Measurements from ENCODE around the gene TSPAN17.

Gene TSPAN17

DNA sequence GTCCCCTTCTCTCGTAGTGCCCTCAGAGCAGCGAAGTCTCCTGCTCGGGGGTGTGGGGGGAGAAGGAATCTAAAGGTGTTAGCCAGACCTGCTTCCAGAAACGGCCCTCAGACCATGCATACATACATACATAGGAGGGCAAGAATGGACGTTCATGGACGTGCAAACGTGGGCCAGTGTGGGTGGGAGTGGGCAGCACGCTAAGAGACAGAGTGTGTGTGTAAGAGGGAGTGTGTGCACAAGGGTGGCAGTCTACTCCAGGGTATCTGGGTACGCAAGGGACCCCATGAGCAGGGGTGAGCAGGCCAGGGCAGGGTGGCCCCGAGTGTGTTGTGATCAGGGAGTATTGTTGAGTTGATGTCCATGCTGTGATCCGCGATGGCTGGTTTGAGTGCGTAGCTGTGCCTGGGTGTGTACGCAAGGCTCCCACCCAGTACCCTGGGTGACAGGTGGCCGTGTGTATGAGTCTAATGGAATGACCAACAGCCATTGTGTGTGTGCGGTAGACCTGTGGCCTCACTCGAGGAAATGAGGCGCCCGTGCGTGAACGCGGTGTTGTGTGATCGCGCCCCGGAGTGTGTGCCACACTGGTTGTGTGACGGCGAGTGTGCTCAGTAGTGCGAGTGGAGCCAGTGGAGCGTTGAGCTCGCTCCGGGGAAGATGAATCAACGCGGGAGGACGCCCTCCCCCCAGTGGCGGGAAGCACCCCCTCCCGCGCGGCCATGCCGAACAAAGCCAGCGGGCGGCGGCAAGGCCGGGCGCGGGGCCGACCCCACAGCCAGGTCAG lies 38.2 kb upstream of the TSPAN17 start:
- no peak for DNase-seq (ENCODE audit: low spot score)
- TF ChIP-seq, protein P1, sequence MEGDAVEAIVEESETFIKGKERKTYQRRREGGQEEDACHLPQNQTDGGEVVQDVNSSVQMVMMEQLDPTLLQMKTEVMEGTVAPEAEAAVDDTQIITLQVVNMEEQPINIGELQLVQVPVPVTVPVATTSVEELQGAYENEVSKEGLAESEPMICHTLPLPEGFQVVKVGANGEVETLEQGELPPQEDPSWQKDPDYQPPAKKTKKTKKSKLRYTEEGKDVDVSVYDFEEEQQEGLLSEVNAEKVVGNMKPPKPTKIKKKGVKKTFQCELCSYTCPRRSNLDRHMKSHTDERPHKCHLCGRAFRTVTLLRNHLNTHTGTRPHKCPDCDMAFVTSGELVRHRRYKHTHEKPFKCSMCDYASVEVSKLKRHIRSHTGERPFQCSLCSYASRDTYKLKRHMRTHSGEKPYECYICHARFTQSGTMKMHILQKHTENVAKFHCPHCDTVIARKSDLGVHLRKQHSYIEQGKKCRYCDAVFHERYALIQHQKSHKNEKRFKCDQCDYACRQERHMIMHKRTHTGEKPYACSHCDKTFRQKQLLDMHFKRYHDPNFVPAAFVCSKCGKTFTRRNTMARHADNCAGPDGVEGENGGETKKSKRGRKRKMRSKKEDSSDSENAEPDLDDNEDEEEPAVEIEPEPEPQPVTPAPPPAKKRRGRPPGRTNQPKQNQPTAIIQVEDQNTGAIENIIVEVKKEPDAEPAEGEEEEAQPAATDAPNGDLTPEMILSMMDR (IDR thresholded peaks at IDR 0.05; ENCODE audit: extremely low read depth, missing control alignments) = no peak

DNA sequence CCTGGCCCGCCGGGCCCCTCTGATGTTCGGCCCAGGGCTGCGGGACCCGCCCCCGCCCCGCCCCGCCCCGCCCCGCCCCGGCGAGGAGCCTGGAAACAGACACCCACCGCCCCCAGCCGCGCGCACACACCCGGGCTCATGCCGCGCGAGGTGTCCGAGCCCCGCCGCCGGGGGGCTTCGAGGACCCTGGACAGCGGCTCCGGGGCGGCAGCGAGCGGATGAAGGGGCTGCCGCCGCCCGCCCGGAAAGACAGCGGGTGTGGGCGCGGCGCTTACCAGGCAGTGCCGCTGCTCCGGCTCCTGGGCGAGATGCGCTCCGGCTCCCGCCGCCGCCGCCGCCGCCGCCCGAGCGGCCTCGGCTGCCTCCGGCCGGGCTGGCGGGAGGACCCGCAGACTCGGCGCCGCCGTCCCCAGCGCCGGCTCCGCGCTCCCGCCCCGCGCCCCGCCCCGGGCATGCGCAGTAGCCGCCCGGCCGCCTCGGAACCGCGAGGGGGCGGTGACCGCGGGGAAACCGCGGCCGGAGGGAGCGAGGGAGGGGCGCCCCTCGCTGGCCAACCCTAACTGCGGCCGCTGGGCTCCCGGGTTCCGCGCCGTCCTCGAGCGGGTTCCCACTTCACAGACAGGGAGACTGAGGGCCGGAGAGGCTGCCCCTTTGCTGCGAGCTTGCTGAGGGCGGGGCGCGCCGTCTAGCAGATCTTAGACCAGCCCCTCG lies 37.4 kb upstream of the TSPAN17 start, which contains the start of gene GPRIN1:
Gene GPRIN1, minus strand, starts transcription at position 433 of the 711 bp plus-strand sequence. CDS start 10,322 bp downstream, outside the sequence.
- peak; percentile 99 for DNase-seq (ENCODE audit: low spot score)
- TF ChIP-seq, protein P1 (IDR thresholded peaks at IDR 0.05; ENCODE audit: extremely low read depth, missing control alignments) = peak; percentile 29

DNA sequence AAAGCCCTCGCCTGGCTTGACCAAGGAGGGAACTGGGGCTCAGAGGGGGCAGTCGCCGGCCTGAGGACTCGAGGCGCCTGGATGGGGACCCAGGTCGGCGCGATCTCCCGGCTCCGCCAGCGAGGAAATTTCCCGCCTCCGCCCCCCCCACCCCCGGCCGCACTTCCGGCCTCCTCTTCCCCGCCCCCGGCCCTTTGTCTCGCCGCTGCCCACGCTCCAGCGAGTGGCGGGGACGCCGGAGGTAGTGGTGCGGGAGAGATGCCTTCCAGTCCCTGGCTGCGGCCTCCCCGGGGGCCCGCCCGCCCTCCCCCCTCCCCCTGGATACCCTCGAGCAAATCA lies 36.9 kb upstream of the TSPAN17 start:
- no peak for DNase-seq (ENCODE audit: low spot score)
- TF ChIP-seq, protein P1 (IDR thresholded peaks at IDR 0.05; ENCODE audit: extremely low read depth, missing control alignments) = no peak

DNA sequence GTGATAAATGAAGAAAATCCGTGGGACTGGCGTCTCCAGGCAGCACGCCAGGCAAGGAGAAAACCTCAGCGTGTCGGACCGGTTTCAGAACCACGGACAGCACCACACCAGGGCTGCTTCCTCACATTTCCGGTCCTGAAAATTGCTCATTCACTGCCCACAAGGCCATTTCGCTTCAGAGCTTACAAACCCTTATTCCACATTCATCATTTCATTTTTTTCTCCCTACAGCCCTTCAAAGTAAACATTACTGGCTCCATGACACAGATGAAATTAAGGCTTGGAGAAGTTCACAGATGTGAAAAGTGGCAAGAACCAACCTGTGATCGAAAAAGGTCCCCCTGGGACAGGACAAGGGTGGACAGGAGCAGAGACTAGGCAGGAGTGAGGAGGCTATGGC lies 35.8 kb upstream of the TSPAN17 start:
- DNase-seq (ENCODE audit: low spot score) = peak; percentile 68
- TF ChIP-seq, protein P1 (IDR thresholded peaks at IDR 0.05; ENCODE audit: extremely low read depth, missing control alignments) = no peak

DNA sequence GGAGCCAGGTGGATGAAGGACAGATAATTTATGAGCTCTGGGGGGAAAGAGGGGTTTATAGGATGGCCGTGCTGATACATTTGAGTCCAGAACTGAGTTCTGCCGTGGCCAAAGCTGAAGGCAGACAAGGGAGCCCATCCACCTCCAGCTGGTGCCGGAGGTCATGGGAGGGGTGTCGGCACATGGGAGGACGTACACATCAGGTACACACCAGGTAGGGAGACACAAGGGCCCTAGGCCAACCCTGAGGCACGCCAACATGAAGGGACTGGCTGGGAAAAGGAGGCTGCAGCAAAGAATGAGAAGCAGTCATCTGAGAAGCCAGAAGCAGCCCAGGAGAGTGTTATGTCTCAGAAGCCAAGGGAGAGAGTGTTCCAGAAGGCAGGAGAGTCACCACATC lies 35.3 kb upstream of the TSPAN17 start:
- TF ChIP-seq, protein P1 (IDR thresholded peaks at IDR 0.05; ENCODE audit: extremely low read depth, missing control alignments) = no peak
- DNase-seq (ENCODE audit: low spot score) = no peak

DNA sequence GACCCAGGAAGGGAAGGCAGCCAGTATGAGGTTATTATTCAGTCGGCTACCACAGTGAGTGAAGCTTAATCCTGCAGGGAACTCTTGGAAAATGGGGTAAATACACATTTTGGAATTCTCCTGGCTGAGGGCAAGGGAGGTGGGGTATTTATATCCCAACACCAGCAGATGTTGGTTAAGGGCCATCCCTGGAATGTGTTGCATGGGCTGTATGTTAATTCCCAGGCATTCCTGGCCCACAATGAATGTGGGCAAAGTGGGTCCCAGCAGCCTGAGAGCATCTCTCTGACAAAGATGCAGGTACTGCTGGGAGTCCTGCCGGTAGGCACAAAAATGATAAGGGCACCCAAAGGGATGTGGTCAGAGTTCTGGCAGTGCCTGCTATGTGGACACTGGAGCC lies 34.4 kb upstream of the TSPAN17 start:
- DNase-seq (ENCODE audit: low spot score) = no peak
- TF ChIP-seq, protein P1 (IDR thresholded peaks at IDR 0.05; ENCODE audit: extremely low read depth, missing control alignments) = no peak

DNA sequence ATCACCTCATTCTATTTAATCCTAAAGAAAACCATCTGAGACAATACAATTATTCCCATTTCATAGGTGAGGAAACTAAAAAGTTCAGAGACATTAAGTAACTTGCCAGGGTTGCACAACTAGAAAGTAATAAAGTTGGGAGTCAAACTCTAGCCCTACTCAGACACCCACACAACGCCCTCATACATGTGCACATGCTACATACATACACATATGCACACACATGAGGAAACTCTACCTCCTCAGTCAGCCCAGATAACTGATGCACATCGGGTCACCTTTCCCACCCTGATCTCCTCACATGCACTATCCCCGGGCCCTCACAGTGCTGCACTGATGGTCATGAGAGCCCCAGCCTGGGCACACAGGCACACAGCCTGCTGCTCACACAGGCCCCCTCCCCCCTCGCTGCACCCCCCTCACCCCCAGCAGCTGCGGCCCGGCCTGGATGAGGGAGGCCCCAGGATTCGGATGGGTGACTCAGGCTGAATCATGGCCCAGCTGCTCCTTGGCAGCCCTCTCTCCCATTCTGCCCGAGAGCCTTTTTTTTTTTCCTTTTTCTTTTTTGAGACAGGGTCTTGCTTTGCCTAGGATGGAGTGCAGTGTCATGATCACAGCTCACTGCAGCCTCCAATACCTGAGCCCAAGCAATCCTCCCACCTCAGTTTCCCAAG lies 32.3 kb upstream of the TSPAN17 start:
- TF ChIP-seq, protein P1 (IDR thresholded peaks at IDR 0.05; ENCODE audit: extremely low read depth, missing control alignments) = no peak
- no peak for DNase-seq (ENCODE audit: low spot score)

Measured in GM20000 (cell line).